Measurements from ENCODE around the gene CRYZ. TPM values are rescaled to one million over a fixed set of nuclear protein-coding genes. Genes with fewer than 3 reads are reported as not detected.

CRYZ gene
- total RNA-seq, 2 experiments from 2014 or later, result 18.1 to 19.1 TPM

DNA sequence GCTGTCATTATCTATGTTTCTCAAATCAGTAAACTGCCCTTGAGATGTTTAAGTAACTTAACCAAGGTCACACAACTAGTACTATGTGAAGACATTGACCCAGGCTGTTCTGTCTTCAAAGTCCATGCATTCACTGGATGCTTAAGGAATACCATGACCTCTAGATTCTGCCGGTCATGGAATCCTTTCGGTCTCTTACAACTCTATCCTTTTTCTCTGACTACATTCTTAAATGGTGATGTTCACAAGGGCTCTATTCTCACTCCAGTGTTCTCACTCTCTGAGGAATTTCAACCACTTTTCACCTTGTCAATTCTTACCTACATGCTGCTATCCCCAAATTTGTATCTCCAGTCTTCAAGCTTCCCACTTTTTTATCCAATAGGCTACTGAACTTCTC lies 15.2 kb downstream of the CRYZ start:
- CTCF ChIA-PET, result interaction anchor here (0.9 kb wide), 1 partner anchor 8 kb away, joined by 3 read pairs; no protein-coding TSS in a partner anchor
- no peaks in the 10 kb centered on the region for H3K27me3 Mint-ChIP-seq

DNA sequence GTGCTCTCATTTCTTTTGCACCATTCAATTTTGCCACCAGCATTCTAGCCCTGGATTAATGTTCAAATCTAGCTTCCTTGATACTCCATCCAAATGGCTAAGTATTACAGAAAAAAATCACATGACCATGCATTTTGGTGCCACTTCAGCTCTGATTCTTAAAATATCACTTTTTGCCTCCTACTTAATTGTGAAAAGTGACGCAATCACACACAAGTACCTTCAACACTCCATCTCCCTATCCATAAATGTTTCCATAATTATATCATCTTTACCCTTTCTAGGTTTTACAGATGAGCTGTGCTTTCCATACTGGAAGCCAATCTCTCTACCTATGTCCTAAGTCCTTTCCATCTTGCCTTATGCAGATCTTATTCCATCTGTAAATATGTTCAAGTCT lies 16.0 kb downstream of the CRYZ start:
- CTCF ChIA-PET, result interaction anchor here (2.0 kb wide), 1 partner anchor 27 kb away, joined by 5 read pairs; no protein-coding TSS in a partner anchor
- Mint-ChIP-seq H3K36me3 (ENCODE audit: low read depth) (peaks cover 12% of the 10 kb centered on the region), H3K9me3 (no peaks in the 10 kb centered on the region), H3K4me3 (no peak overlapping the region), H3K27me3 (no peaks in the 10 kb centered on the region), H3K27ac (no peak overlapping the region), H3K4me1 (no peaks in the 10 kb centered on the region)
- POLR2A ChIA-PET, result no interaction called here
- no peak for DNase-seq

More for the DNA sequence above, 15.2 kb downstream of the CRYZ start:
- Mint-ChIP-seq H3K36me3 (ENCODE audit: low read depth) (peaks cover 17% of the 10 kb centered on the region), H3K4me1 (no peaks in the 10 kb centered on the region), H3K9me3 (no peaks in the 10 kb centered on the region), H3K4me3 (no peak overlapping the region), H3K27ac (no peak overlapping the region)
- no peak for DNase-seq
- POLR2A ChIA-PET, result interaction anchor here (1.6 kb wide), 1 partner anchor 16 kb away, joined by 5 read pairs; no protein-coding TSS in a partner anchor

DNA sequence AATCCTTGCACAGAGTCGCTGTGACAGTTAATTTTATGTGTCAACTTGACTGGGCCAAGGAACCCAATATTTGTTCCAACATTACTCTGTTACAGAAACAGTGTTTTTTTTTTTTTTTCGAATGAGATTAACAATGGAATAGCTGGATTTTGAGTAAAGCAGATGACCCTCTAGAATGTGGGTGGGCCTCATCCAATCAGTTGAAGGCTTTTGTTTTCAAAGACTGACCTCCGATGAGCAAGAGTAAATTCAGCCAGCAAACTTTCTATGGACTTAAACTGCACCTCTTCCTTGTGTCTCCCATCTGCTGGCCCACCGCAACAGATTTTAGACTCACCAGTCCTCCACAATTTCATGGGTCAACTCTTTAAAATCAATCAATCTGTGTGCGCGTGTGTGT lies 17.0 kb downstream of the CRYZ start:
- Mint-ChIP-seq H3K4me1 (no peaks in the 10 kb centered on the region), H3K27ac (no peak overlapping the region), H3K9me3 (no peaks in the 10 kb centered on the region), H3K4me3 (no peak overlapping the region), H3K36me3 (ENCODE audit: low read depth) (peaks cover 11% of the 10 kb centered on the region), H3K27me3 (no peaks in the 10 kb centered on the region)
- DNase-seq, result no peak
- ChIA-PET CTCF (interaction anchor here (0.6 to 2.0 kb wide), 2 partner anchors 26 to 72 kb away, joined by 4 to 5 read pairs; no protein-coding TSS in a partner anchor), POLR2A (no interaction called here)

DNA sequence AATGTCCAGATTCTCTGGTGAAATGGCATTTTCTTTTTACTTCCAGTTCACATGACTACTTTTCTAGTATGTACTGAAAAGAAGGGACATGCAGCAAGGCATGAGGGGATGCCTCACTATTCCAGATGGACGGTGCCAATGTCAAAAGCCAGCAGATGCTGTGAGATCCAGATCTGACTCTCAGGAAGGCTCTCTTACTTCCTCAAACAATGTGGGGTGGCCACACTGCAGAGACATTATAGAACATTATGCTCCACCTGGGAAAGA lies 17.7 kb downstream of the CRYZ start:
- Mint-ChIP-seq H3K4me1 (no peaks in the 10 kb centered on the region), H3K4me3 (no peak overlapping the region), H3K36me3 (ENCODE audit: low read depth) (peaks cover 11% of the 10 kb centered on the region), H3K9me3 (no peaks in the 10 kb centered on the region), H3K27me3 (no peaks in the 10 kb centered on the region), H3K27ac (no peak overlapping the region)
- ChIA-PET CTCF (no interaction called here), POLR2A (no interaction called here)
- no peak for DNase-seq

DNA sequence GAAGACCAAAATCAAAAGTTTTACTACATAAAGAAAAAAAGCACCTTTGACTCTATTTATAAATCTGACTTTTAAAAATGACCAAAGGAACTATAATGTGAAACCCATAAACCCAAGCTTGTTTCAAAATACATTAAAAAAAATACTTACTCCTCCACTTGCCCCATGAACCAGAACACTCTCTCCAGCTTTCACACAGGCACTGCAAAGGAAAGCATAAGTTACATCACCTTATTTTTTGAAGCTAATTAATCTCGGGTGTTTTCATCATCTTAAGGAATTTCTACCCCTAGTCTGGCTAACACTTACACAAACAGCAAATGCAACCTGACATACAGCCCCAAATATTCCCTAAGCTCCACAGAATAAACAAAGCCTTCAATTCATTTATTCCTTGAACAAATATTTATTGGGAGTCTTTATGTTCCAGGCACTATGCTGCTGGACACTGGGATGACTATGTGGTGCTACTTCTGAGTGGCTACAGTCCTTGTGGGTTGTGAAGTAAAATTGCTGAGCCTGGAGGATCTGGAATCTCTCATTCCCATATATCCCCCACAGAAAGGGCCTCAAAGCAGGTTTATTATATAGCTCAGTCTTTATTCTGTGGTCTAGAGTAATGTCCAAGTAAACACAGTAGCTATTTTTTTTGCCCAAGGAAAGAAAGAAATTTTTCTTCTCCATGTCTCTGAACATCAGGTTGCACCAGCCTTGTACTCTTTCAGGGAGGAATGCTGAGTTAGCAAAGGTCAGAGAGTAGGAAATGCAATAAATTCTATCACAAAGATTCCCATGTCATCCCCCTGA lies 18.2 kb downstream of the CRYZ start:
- no peaks in the 10 kb centered on the region for H3K4me1 Mint-ChIP-seq
- ChIA-PET POLR2A (no interaction called here), CTCF (no interaction called here)
- peaks cover 11% of the 10 kb centered on the region for H3K36me3 Mint-ChIP-seq (ENCODE audit: low read depth)
- no peak overlapping the region for H3K27ac Mint-ChIP-seq
- H3K27me3 Mint-ChIP-seq, result no peaks in the 10 kb centered on the region
- no peak overlapping the region for H3K4me3 Mint-ChIP-seq
- DNase-seq, result no peak
- no peaks in the 10 kb centered on the region for H3K9me3 Mint-ChIP-seq

DNA sequence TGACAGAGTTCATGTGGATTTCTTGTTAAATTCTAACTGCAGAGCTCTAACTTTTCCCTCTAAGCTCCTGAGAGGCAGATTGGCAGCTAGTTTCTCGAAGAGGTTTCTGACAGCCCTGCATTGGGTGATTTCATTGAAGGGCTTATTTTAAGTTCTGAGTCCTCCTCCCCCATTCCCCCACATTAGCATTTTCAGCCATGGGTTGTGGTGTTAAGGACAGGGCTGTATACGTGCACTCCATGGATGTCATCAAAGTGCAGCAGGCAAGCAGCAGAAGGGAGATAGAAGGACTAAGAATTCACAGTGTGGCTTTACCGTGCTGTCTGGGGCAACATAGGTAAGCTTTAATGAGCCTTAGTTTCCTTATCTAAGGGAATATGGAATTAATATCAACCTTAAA lies 19.0 kb downstream of the CRYZ start:
- Mint-ChIP-seq H3K4me1 (no peaks in the 10 kb centered on the region), H3K27me3 (no peaks in the 10 kb centered on the region), H3K27ac (no peak overlapping the region), H3K36me3 (ENCODE audit: low read depth) (peaks cover 12% of the 10 kb centered on the region), H3K9me3 (no peaks in the 10 kb centered on the region), H3K4me3 (no peak overlapping the region)
- DNase-seq, result no peak
- POLR2A ChIA-PET, result no interaction called here
- CTCF ChIA-PET, result no interaction called here

DNA sequence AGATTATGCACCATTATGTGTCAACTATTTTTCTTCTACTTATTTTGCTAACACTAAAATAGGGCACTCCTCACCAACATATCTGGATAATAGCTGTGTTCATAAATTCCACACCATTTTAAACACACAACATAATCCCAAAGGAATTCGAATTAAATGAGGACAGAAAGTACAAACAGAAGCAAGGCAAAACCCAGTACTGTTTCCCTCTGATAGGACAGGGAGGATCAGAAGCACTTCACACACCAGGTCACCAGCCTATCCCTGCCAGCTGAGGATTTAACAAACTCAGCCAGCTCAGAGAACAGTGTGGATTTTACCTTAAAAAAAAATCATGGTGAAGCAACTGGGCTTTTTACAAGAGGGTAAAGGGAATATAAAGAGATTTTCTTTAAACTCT lies 20.0 kb downstream of the CRYZ start:
- POLR2A ChIA-PET, result no interaction called here
- CTCF ChIA-PET, result interaction anchor here (0.8 to 0.9 kb wide), 2 partner anchors 20 to 23 kb away, joined by 4 to 5 read pairs; partner anchors contain the start of genes CRYZ and TYW3
- no peak overlapping the region for H3K4me3 Mint-ChIP-seq

DNA sequence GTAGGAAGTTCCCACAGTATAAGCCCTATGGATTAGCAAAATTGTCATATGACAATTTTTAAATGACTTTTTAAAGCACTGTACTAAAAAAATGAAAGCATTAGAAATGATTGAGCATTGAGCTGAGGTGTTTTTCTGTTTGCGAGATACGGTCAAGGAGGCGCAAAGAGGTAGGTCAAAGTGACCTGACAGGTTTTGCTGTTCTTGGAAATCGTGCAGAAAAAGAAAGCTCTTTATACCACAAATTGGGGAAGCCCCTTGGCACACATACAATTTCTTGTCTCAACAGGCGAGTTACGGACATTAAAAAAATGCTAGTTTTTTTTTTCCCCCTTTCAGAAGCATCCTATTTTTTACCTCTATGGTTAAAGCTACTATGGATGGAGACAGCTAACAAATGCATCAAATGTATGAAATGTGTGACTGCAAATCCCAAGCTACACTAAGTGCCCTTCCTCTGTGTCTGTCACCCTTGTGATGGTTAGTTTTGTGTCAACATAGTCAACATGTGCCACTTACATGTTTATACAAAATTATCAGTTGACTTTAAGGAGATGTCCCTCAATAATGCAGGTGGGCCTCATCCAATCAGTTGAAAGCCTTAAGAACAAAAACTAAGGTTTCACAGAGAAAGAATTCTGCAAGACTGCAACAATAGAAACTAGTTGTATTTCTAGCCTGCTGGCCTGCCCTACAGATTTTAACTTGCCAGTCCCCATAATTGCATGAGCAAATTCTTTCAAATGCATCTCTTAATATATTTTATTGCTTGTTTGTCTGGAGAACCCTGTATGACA lies 29.3 kb downstream of the CRYZ start:
- Mint-ChIP-seq H3K27ac (no peak overlapping the region), H3K4me1 (peaks cover 5% of the 10 kb centered on the region), H3K9me3 (no peaks in the 10 kb centered on the region), H3K36me3 (ENCODE audit: low read depth) (peaks cover 10% of the 10 kb centered on the region), H3K4me3 (no peak overlapping the region), H3K27me3 (no peaks in the 10 kb centered on the region)
- ChIA-PET POLR2A (no interaction called here), CTCF (no interaction called here)
- DNase-seq, result no peak

More for the DNA sequence above, 20.0 kb downstream of the CRYZ start:
- H3K27me3 Mint-ChIP-seq, result no peaks in the 10 kb centered on the region
- peaks cover under 1% of the 10 kb centered on the region for H3K4me1 Mint-ChIP-seq
- H3K27ac Mint-ChIP-seq, result no peak overlapping the region
- no peak for DNase-seq
- no peaks in the 10 kb centered on the region for H3K9me3 Mint-ChIP-seq
- peaks cover 13% of the 10 kb centered on the region for H3K36me3 Mint-ChIP-seq (ENCODE audit: low read depth)

DNA sequence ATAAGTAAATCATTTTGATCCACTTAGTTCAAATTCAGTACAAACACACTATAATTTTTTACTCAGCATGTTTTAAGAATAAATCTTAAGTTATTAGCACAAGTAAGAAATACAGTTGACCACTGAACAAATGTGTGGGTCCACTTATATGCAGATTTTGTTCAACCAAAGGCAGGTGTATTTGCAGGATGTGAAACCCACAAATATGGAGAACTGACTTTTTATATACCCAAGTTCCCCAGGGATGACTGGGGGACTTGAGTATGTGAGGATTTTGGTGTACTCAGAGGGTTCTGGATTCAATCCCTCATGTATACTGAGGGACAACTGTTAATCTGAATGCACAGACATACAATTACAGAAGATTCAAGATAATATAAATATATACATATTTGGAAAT lies 33.5 kb downstream of the CRYZ start:
- no peak overlapping the region for H3K4me3 Mint-ChIP-seq
- H3K27ac Mint-ChIP-seq, result no peak overlapping the region
- peaks cover 3% of the 10 kb centered on the region for H3K4me1 Mint-ChIP-seq
- DNase-seq, result no peak
- ChIA-PET CTCF (interaction anchor here (1.6 kb wide), 1 partner anchor 10 kb away, joined by 8 read pairs; no protein-coding TSS in a partner anchor), POLR2A (no interaction called here)
- H3K9me3 Mint-ChIP-seq, result no peaks in the 10 kb centered on the region
- H3K27me3 Mint-ChIP-seq, result no peaks in the 10 kb centered on the region
- H3K36me3 Mint-ChIP-seq (ENCODE audit: low read depth), result peaks cover 4% of the 10 kb centered on the region

DNA sequence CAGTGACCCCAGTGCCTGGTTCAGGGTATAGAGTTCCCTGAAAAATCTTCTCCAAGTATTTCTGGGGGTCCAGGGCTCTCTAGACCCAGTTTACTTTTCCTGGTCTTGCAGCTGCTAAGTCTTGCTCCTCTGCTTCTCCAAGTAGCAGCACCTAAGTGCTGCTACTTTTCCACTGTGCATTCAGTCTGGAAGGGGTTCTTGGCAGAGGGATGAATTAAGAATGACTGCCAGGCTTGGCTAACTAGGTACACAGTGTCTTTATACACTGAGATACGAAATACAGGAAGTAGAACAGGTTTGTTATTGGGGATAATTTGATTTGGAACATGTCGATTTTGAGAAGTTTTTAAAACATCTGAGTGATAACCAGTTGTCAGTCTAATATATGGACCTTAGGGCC lies 35.0 kb downstream of the CRYZ start:
- Mint-ChIP-seq H3K36me3 (ENCODE audit: low read depth) (no peaks in the 10 kb centered on the region), H3K27ac (no peak overlapping the region), H3K27me3 (no peaks in the 10 kb centered on the region), H3K4me1 (no peaks in the 10 kb centered on the region), H3K4me3 (no peak overlapping the region), H3K9me3 (no peaks in the 10 kb centered on the region)
- CTCF ChIA-PET, result no interaction called here
- no peak for DNase-seq
- POLR2A ChIA-PET, result no interaction called here

DNA sequence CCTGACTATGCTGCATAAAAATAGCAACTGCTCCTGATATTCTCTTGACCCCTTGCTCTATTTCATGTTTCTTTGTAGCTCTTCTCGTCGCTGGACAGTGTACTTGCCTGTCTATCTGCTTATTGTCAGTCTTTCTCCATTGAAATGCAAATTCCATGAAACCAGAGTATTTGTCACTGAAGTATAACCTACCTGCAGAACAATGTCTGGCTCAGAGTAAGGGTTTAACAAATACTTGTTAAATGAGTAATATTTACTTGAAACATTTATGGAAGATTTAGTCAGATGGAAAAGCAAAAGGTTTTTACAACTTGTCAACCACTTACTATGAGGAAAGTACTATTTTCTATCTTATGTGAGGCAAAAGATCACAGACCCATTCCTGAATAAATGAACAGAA lies 39.4 kb downstream of the CRYZ start:
- Mint-ChIP-seq H3K9me3 (no peaks in the 10 kb centered on the region), H3K27me3 (peaks cover 3% of the 10 kb centered on the region), H3K27ac (no peak overlapping the region), H3K4me3 (no peak overlapping the region), H3K36me3 (ENCODE audit: low read depth) (no peaks in the 10 kb centered on the region), H3K4me1 (no peaks in the 10 kb centered on the region)
- ChIA-PET CTCF (no interaction called here), POLR2A (no interaction called here)
- no peak for DNase-seq

DNA sequence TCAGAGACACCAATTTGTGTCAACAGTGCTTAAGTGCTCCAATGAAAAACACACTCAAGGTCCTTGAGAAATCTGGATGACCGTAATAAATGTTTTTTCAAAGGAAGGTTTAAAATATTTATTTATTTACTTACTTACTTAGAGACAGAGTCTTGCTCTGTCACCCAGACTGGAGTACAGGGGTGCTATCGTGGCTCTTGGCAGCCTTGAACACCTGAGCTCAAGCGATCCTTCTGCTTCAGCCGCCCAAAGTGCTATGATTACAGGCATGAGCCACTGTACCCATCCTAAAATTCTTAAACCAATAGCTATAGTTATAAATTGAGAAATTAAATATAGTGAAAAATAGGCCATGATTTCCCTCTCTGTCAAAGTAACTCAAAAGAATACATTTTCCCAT lies 41.9 kb downstream of the CRYZ start:
- CTCF ChIA-PET, result interaction anchor here (0.7 to 4.2 kb wide), 8 partner anchors 9 to 187 kb away, joined by 3 to 31 read pairs (median 4); partner anchors contain the start of genes CRYZ and TYW3
- no peaks in the 10 kb centered on the region for H3K36me3 Mint-ChIP-seq (ENCODE audit: low read depth)

DNA sequence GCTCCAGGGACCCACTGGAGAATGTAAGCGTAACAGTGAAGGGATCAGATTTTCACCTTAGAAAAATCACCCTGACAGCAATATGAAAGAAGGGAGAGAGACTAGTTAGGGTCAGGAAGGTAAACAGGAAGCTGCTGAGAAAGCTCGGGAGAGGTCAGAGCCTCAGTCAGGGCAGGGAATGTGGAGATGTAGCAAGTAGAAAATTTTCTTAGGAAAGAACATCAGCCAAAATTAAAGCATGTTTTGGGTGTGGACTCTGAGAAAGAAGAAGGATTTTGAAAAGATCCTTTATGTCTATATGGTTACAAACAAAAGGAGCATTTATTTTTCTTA lies 42.5 kb downstream of the CRYZ start:
- no peak overlapping the region for H3K27ac Mint-ChIP-seq
- DNase-seq, result no peak
- CTCF ChIA-PET, result interaction anchor here (0.6 to 4.2 kb wide), 13 partner anchors 9 to 198 kb away, joined by 3 to 31 read pairs (median 5); partner anchors contain the start of genes CRYZ and TYW3
- no peaks in the 10 kb centered on the region for H3K9me3 Mint-ChIP-seq
- H3K4me3 Mint-ChIP-seq, result no peak overlapping the region
- POLR2A ChIA-PET, result no interaction called here
- H3K36me3 Mint-ChIP-seq (ENCODE audit: low read depth), result no peaks in the 10 kb centered on the region
- peaks cover 4% of the 10 kb centered on the region for H3K27me3 Mint-ChIP-seq
- H3K4me1 Mint-ChIP-seq, result no peaks in the 10 kb centered on the region

More for the DNA sequence above, 41.9 kb downstream of the CRYZ start:
- H3K4me3 Mint-ChIP-seq, result no peak overlapping the region
- no peak overlapping the region for H3K27ac Mint-ChIP-seq
- POLR2A ChIA-PET, result no interaction called here
- H3K27me3 Mint-ChIP-seq, result peaks cover 4% of the 10 kb centered on the region
- no peaks in the 10 kb centered on the region for H3K9me3 Mint-ChIP-seq
- no peaks in the 10 kb centered on the region for H3K4me1 Mint-ChIP-seq
- DNase-seq, result no peak

All from activated CD4-positive, alpha-beta memory T cell treated with anti-CD3 and anti-CD28 coated beads, Interleukin-2, amount 10 ng/mL, durations not matched to agents 7 days and 5 days (primary cell).